Natural killer cell treated with Interleukin-12 subunit alpha and Interleukin-12 subunit beta and Interleukin-15 and Interleukin-18, amount 100 ng/mL, for 72 hours (primary cell): ENCODE data around the gene ZNF469. TPM values are rescaled to one million over a fixed set of nuclear protein-coding genes. Genes with fewer than 3 reads are reported as not detected.

ENCODE experiments used
- ATAC-seq, 2 donors: fragments of 150-1000 bp; cut with Tn5 transposase in 1 of 2; sonication (Bioruptor Pico), chemical (Tn5 transposase) in 1 of 2; 2 replicates each; pipeline ENCODE4 v1.10.0; 2021
- DNase-seq: peaks from one replicate; pipeline ENCODE4 v3.0.0; 2022; ENCODE audit warnings: low spot score
- H3K27ac Mint-ChIP-seq, 2 donors: 1 replicate in 1 of 2; 2 replicates in 1 of 2; pipeline ENCODE4 v1.8.0; 2022; ENCODE audit warnings: mixed read lengths in 2 of 2, mild to moderate bottlenecking in 1 of 2, moderate library complexity in 1 of 2
- H3K27me3 Mint-ChIP-seq, 2 donors: 1 replicate in 1 of 2; 2 replicates in 1 of 2; pipeline ENCODE4 v1.8.0; 2022; ENCODE audit warnings: mixed read lengths in 2 of 2
- H3K36me3 Mint-ChIP-seq: one replicate; pipeline ENCODE4 v1.8.0; 2022; ENCODE audit warnings: mixed read lengths
- H3K4me1 Mint-ChIP-seq, 2 donors: 1 replicate in 1 of 2; 2 replicates in 1 of 2; pipeline ENCODE4 v1.8.0; 2022; ENCODE audit warnings: low read depth in 2 of 2, mixed read lengths in 2 of 2, mild to moderate bottlenecking in 1 of 2
- H3K4me3 Mint-ChIP-seq: one replicate; pipeline ENCODE4 v1.8.0; 2022; ENCODE audit warnings: mixed read lengths
- H3K9me3 Mint-ChIP-seq: 2 replicates; pipeline ENCODE4 v1.8.0; 2022; ENCODE audit warnings: mixed read lengths
- total RNA-seq, 2 donors: library from RNA; stranded (reverse); gene quantifications; one replicate each; pipeline ENCODE4 v1.2.3, GENCODE V29; 2022

ZNF469 gene
- total RNA-seq, 2 donors from 2014 or later = 3.0 to 6.1 TPM

- ATAC-seq (no peak), DNase-seq (no peak)
- Mint-ChIP-seq H3K27ac (no peak overlapping the region), H3K9me3 (no peaks in the 10 kb centered on the region), H3K27me3 (no peaks in the 10 kb centered on the region), H3K36me3 (no peaks in the 10 kb centered on the region), H3K4me3 (no peak overlapping the region), H3K4me1 (peaks cover 6 to 10% of the 10 kb centered on the region in 2 donors)
These were observed 31.2 kb upstream of the ZNF469 start for GRCh38 chr16:88351491-88352101.

GRCh38 chr16:88352261-88353200 lies 30.2 kb upstream of the ZNF469 start:
- no peak for DNase-seq
- Mint-ChIP-seq H3K9me3 (no peaks in the 10 kb centered on the region), H3K27me3 (no peaks in the 10 kb centered on the region), H3K27ac (no peak overlapping the region), H3K36me3 (no peaks in the 10 kb centered on the region), H3K4me3 (no peak overlapping the region), H3K4me1 (peaks cover 6 to 10% of the 10 kb centered on the region in 2 donors)
- no peak for ATAC-seq

- H3K27ac Mint-ChIP-seq = no peak overlapping the region
- DNase-seq (no peak), ATAC-seq (no peak)
- no peak overlapping the region for H3K4me3 Mint-ChIP-seq
- H3K9me3 Mint-ChIP-seq = no peaks in the 10 kb centered on the region
- no peaks in the 10 kb centered on the region for H3K27me3 Mint-ChIP-seq
- H3K36me3 Mint-ChIP-seq = no peaks in the 10 kb centered on the region
- H3K4me1 Mint-ChIP-seq = peaks cover 6 to 8% of the 10 kb centered on the region in 2 donors
These were observed 29.5 kb upstream of the ZNF469 start for GRCh38 chr16:88353232-88353631.

GRCh38 chr16:88353691-88354090 lies 29.1 kb upstream of the ZNF469 start:
- Mint-ChIP-seq H3K27me3 (no peaks in the 10 kb centered on the region), H3K4me1 (peaks cover 6 to 7% of the 10 kb centered on the region in 2 donors), H3K9me3 (no peaks in the 10 kb centered on the region), H3K36me3 (no peaks in the 10 kb centered on the region), H3K27ac (no peak overlapping the region), H3K4me3 (no peak overlapping the region)
- DNase-seq (no peak), ATAC-seq (no peak)

GRCh38 chr16:88354229-88355092 lies 28.3 kb upstream of the ZNF469 start:
- ATAC-seq = no peak
- no peak for DNase-seq
- Mint-ChIP-seq H3K4me3 (no peak overlapping the region), H3K27ac (no peak overlapping the region), H3K36me3 (no peaks in the 10 kb centered on the region), H3K9me3 (no peaks in the 10 kb centered on the region), H3K4me1 (peaks cover 3 to 4% of the 10 kb centered on the region in 2 donors), H3K27me3 (peaks cover 0 to 5% of the 10 kb centered on the region in 2 donors)

DNA sequence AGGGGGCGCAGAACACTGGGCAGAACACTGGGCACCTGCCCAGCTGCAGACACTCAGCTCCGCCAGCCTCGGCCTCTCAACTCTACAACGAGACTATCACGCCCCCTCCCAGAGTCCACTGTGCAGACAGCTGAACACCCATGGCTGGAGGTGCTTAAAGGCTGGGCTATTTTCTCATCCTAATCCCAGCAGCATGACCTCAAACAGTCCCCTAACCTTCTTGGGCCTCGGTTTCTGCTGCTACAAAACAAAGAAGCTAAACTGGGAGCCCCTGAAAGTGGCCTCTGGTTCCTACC lies 27.7 kb upstream of the ZNF469 start:
- Mint-ChIP-seq H3K36me3 (no peaks in the 10 kb centered on the region), H3K27me3 (peaks cover 0 to 10% of the 10 kb centered on the region in 2 donors), H3K4me3 (no peak overlapping the region), H3K4me1 (no peaks in the 10 kb centered on the region), H3K27ac (no peak overlapping the region), H3K9me3 (no peaks in the 10 kb centered on the region)
- ATAC-seq (no peak), DNase-seq (no peak)

GRCh38 chr16:88355389-88356123 lies 27.2 kb upstream of the ZNF469 start:
- Mint-ChIP-seq H3K27ac (no peak overlapping the region), H3K4me3 (no peak overlapping the region), H3K9me3 (no peaks in the 10 kb centered on the region), H3K4me1 (no peaks in the 10 kb centered on the region), H3K27me3 (peaks cover 0 to 10% of the 10 kb centered on the region in 2 donors), H3K36me3 (no peaks in the 10 kb centered on the region)
- no peak for ATAC-seq
- DNase-seq = no peak

DNA sequence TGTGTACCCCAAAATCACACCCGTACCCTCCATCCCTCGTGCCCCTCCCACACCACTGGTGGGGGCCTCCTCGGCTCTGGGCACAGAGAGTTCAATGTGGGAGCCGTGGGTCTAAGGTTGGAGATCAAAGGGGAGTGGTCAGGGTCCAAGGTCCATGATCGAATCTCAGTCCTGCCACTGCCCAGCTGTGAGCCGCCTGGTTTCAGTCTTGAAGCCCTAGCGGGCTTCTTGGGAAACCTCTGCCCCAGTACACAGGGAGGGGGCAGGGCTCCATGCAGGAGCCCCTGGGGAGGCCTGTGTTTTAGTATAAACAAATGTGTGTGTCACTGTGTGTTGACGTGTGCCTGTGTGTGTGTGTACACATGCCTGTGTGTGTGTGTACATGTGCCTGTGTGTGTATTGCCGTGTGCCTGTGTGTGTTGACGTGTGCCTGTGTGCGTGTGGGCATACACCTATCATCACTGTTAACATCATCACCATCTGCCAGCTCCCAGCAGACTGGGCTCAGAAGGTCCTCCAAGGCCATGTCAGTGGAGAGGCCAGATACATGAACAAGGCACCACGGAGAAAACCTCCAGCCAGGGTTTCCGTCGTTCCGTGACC lies 26.5 kb upstream of the ZNF469 start:
- Mint-ChIP-seq H3K4me1 (no peaks in the 10 kb centered on the region), H3K27me3 (peaks cover 0 to 10% of the 10 kb centered on the region in 2 donors), H3K36me3 (no peaks in the 10 kb centered on the region), H3K9me3 (no peaks in the 10 kb centered on the region), H3K27ac (no peak overlapping the region), H3K4me3 (no peak overlapping the region)
- DNase-seq (no peak), ATAC-seq (no peak)

GRCh38 chr16:88356727-88357199 lies 26.0 kb upstream of the ZNF469 start:
- Mint-ChIP-seq H3K9me3 (no peaks in the 10 kb centered on the region), H3K4me1 (no peaks in the 10 kb centered on the region), H3K36me3 (no peaks in the 10 kb centered on the region), H3K27ac (no peak overlapping the region), H3K4me3 (no peak overlapping the region), H3K27me3 (peaks cover 0 to 15% of the 10 kb centered on the region in 2 donors)
- DNase-seq (no peak), ATAC-seq (no peak)

GRCh38 chr16:88357317-88358022 lies 25.3 kb upstream of the ZNF469 start:
- no peak for ATAC-seq
- Mint-ChIP-seq H3K27me3 (peaks cover 2 to 23% of the 10 kb centered on the region in 2 donors), H3K36me3 (peaks cover under 1% of the 10 kb centered on the region), H3K9me3 (no peaks in the 10 kb centered on the region), H3K4me1 (no peaks in the 10 kb centered on the region), H3K4me3 (no peak overlapping the region), H3K27ac (no peak overlapping the region)
- DNase-seq = no peak

DNA sequence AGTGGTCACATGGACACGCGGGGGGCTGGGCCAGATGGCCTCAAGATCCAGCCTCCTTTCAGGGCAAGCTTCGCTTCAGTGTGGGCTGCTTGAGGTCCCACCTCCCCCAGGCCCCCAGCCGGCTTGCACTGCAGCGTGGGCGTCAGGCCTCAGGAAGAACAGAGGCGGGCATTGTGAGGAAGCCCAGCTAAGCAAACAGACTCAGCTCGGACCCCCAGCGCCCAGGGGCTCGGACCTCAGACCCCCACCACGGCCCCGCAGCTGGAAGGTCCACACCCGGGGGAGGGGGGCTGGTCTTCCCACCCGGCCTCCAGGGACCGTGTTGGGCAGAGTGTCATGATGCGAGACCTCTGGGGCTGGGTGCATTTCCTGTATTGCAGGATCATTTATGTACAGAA lies 24.7 kb upstream of the ZNF469 start:
- Mint-ChIP-seq H3K4me3 (no peak overlapping the region), H3K27me3 (peaks cover 2 to 28% of the 10 kb centered on the region in 2 donors), H3K27ac (no peak overlapping the region), H3K36me3 (peaks cover 6% of the 10 kb centered on the region), H3K9me3 (no peaks in the 10 kb centered on the region), H3K4me1 (no peaks in the 10 kb centered on the region)
- DNase-seq (no peak), ATAC-seq (no peak)

DNA sequence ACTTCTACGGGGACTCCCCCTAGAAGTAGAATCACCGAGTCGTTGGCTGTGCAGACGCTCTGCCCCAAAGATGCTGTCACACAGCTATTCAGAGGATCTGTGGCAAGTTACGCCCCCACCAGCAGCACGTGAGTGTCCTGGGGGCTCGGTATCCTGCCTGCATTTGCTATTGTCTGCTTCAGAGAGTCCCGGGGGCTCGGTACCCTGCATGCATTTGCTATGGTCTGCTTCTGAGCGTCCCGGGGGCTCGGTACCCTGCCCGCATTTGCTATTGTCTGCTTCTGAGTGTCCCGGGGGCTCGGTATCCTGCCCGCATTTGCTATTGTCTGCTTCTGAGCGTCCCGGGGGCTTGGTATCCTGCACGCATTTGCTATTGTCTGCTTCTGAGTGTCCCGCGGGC lies 23.8 kb upstream of the ZNF469 start:
- Mint-ChIP-seq H3K36me3 (peaks cover 10% of the 10 kb centered on the region), H3K9me3 (no peaks in the 10 kb centered on the region), H3K27me3 (peaks cover 8 to 38% of the 10 kb centered on the region in 2 donors), H3K4me3 (no peak overlapping the region), H3K4me1 (peaks cover 0 to 4% of the 10 kb centered on the region in 2 donors), H3K27ac (no peak overlapping the region)
- DNase-seq = no peak
- ATAC-seq = no peak
